CD4-positive, alpha-beta T cell treated with Interleukin-12 subunit alpha and Interleukin-12 subunit beta, for 1 hour (primary cell): ENCODE measurements around the gene HSPA2.
A peak's percentile ranks its signal among the peaks of the same experiment; 100 is the strongest.
"Not testable (repeated sequence)": the region's sequence is repeated elsewhere in the genome, so short reads cannot be mapped to it uniquely, and the experiment has no call there.

ENCODE experiments used
- DNase-seq: peaks from one replicate; pipeline ENCODE4 v3.0.0-alpha.2; 2020

HSPA2 gene

GRCh38 chr14:64516969-64517368 lies 23.6 kb upstream of the HSPA2 start:
- no peak for DNase-seq

GRCh38 chr14:64517667-64518066 lies 22.9 kb upstream of the HSPA2 start:
- not testable (repeated sequence) for DNase-seq

DNA sequence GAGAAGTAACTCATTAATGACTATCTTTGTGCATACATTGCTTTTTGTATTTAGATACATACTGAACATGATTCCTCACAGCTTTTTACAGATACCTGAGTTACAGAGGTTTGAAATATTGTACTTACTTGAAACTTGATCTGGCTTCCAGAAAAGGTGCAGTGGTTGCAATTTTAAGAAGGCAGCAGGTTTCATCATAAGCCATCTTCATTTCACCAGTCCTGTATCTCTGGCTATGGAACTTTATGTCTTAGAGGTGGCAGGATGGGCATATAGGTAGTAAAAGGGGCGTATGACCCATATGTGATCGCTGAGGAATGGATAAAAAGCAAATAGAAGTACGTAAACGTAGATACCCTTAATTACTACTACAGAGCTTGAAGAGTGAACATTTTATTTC lies 22.3 kb upstream of the HSPA2 start:
- DNase-seq = no peak

DNA sequence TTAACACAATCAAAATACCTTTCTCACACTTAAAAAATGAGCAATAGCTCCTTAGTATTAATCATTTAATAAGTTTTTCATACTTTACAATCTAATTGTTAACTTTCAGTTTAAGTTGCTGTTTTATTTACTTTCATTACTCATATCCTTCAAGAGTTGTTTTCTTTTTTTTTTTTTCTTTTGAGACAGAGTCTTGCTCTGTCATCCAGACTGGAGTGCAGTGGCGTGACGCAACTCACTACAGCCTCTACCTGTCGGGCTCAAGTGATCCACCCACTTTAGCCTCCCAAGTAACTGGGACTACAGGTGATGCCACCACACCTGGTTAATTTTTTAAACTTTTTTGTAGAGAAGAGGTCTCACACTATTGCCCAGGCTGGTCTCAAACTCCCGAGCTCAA lies 19.8 kb upstream of the HSPA2 start:
- DNase-seq = no peak

GRCh38 chr14:64522591-64523355 lies 17.8 kb upstream of the HSPA2 start:
- no peak for DNase-seq

DNA sequence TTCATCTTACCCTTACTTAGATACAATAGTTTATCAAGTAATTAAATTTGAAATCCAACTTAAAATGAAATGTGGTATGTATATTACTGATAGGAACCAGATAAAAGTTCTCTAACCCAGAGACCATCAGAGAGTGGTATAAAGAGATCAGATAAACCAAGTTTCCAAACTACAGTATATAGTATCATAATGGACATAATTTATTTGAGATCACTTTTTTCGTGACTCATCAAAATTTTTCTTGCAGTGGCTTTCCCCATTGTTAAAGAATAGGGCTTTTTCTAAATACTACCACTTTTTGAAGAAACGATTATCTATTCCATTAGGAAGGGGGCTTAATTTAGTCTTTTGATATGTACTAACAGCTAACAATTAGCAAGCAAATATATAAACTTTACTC lies 15.2 kb upstream of the HSPA2 start:
- no peak for DNase-seq

- DNase-seq = no peak
Observed at GRCh38 chr14:64531567-64531966, 9.0 kb upstream of the HSPA2 start.

GRCh38 chr14:64536488-64537245 lies 3.9 kb upstream of the HSPA2 start:
- no peak for DNase-seq

- DNase-seq = peak; percentile 17
Observed at GRCh38 chr14:64541261-64541971, 875 bp downstream of the HSPA2 start.

DNA sequence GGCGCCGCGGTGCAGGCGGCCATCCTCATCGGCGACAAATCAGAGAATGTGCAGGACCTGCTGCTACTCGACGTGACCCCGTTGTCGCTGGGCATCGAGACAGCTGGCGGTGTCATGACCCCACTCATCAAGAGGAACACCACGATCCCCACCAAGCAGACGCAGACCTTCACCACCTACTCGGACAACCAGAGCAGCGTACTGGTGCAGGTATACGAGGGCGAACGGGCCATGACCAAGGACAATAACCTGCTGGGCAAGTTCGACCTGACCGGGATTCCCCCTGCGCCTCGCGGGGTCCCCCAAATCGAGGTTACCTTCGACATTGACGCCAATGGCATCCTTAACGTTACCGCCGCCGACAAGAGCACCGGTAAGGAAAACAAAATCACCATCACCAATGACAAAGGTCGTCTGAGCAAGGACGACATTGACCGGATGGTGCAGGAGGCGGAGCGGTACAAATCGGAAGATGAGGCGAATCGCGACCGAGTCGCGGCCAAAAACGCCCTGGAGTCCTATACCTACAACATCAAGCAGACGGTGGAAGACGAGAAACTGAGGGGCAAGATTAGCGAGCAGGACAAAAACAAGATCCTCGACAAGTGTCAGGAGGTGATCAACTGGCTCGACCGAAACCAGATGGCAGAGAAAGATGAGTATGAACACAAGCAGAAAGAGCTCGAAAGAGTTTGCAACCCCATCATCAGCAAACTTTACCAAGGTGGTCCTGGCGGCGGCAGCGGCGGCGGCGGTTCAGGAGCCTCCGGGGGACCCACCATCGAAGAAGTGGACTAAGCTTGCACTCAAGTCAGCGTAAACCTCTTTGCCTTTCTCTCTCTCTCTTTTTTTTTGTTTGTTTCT lies 1.7 kb downstream of the HSPA2 start:
- DNase-seq = peak; percentile 7

DNA sequence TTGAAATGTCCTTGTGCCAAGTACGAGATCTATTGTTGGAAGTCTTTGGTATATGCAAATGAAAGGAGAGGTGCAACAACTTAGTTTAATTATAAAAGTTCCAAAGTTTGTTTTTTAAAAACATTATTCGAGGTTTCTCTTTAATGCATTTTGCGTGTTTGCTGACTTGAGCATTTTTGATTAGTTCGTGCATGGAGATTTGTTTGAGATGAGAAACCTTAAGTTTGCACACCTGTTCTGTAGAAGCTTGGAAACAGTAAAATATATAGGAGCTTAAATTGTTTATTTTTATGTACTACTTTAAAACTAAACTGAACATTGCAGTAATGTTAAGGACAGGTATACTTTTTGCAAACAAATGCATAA lies 2.3 kb downstream of the HSPA2 start:
- DNase-seq = no peak

GRCh38 chr14:64544607-64545312 lies 4.2 kb downstream of the HSPA2 start:
- no peak for DNase-seq

GRCh38 chr14:64549016-64549415 lies 8.5 kb downstream of the HSPA2 start:
- DNase-seq = no peak

DNA sequence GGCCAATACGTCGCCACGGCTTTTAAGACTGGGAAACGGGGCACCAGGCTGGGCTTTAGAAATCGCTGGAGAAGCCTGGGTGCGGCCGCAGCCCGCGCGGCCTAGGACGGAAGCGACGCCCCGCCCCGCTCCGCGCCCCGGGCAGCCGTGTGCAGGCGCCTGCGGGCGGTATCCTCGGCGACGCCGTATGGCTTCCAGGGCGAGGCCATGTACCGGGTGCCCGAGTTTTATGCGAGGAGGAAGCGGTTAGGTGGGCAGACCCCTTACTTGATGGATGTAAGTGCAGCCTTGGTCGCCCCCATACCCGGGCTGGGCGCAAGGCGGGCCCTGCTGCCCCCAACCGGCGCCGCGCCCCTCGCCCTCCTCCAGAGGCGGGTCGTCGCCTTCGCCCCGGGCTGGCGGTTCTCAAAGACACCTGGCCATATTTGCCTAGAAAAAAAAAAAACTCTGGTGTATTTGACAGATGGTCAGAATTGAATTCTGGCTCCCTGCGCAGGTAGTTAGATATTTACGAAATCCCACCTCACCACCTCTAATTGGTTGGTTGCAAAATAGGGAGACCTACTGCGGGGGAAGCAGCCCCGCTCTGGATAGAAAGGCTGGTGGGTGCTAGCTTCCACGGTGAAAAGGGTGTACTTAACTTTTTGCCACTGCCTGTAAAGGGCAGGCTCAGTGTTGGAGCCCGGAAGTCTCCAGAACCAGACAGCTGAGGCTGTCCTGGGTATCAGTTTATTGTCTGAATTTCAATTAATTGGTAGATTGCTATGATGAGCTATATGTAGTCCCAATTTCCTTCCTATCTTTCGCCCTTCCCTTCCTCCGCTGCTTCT lies 9.5 kb downstream of the HSPA2 start, which contains the start of gene PPP1R36:
Gene PPP1R36, plus strand, starts transcription at position 171 of the 830 bp plus-strand sequence. Its CDS starts 37 bp downstream, at position 208.
- peak; percentile 53 for DNase-seq

GRCh38 chr14:64550621-64551333 lies 10.2 kb downstream of the HSPA2 start:
- no peak for DNase-seq

GRCh38 chr14:64554556-64554955 lies 14.0 kb downstream of the HSPA2 start:
- no peak for DNase-seq

- no peak for DNase-seq
Observed at GRCh38 chr14:64556526-64556925, 16.0 kb downstream of the HSPA2 start.

DNA sequence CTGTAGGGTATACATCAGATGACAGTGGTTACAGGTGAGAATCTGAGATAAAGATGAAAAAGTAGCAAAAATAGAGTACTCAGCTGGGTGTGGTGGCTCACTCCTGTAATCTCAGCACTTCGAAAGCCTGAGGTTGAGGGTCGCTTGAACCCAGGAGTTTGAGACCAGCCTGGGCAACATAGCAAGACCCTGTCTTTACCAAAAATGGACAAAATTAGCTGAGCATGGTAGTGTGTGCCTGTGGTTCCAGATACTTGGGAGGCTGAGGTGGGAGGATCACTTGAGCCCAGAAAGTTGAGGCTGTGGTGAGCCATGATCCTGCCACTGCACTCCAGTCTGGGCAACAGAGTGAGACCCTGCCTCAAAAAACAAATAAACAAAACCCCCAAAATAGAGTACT lies 17.7 kb downstream of the HSPA2 start:
- not testable (repeated sequence) for DNase-seq

GRCh38 chr14:64561631-64562030 lies 21.1 kb downstream of the HSPA2 start:
- DNase-seq = no peak

DNA sequence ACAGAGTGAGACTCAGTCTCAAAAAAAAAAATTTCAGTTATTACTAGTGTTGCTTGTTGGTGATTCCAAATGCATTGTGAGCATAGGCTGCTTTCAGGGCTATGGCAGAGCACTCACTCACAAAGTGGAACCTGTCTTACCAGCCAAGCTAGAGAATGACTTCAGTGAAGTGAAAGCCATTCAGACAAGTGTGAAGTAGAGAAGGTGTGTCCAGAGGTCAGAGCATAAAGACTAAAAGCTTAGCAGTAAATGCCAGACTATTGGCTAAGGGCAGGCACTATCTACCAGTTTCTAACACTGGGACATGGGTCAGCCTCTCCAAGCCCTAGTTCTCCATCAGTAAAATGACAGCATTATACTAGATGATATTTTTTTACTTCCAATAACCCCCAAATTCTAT lies 21.9 kb downstream of the HSPA2 start:
- DNase-seq = no peak
